DOHH2 (cell line): ENCODE measurements around the gene WBP4.

Source experiments
- H3F3A ChIP-seq: fragments of 200-600 bp; sonication (generic), shearing (Covaris generic); 2 replicates; pipeline ENCODE4 v1.6.0; 2016; ENCODE audit warnings: antibody characterized with exemption, mild to moderate bottlenecking; ENCODE audit not compliant: control insufficient read depth, insufficient read depth
- H3K27ac ChIP-seq: fragments of 200-600 bp; sonication (generic); 2 replicates; pipeline ENCODE4 v1.5.1; 2014; ENCODE audit warnings: low read depth, mild to moderate bottlenecking, low read length, moderate library complexity
- H3K27me3 ChIP-seq: fragments of 200-600 bp; sonication (generic); 2 replicates; pipeline ENCODE4 v1.6.1; 2014; ENCODE audit warnings: mild to moderate bottlenecking, low read length, mixed read lengths; ENCODE audit not compliant: control insufficient read depth
- H3K36me3 ChIP-seq: fragments of 200-600 bp; sonication (generic); 2 replicates; pipeline ENCODE4 v1.6.1; 2014; ENCODE audit warnings: mild to moderate bottlenecking, low read length, moderate library complexity, mixed read lengths; ENCODE audit not compliant: control insufficient read depth
- H3K4me1 ChIP-seq: fragments of 200-600 bp; sonication (generic); 2 replicates; pipeline ENCODE4 v1.6.1; 2014; ENCODE audit warnings: mild to moderate bottlenecking, low read length, mixed read lengths; ENCODE audit not compliant: control insufficient read depth
- H3K4me2 ChIP-seq: fragments of 200-600 bp; sonication (generic); 2 replicates; pipeline ENCODE4 v1.6.0; 2014; ENCODE audit warnings: mild to moderate bottlenecking, low read length, moderate library complexity
- H3K4me3 ChIP-seq: fragments of 200-600 bp; sonication (generic); 2 replicates; pipeline ENCODE4 v1.5.1; 2014; ENCODE audit warnings: mild to moderate bottlenecking, low read length, mixed read lengths
- H3K79me2 ChIP-seq: fragments of 200-600 bp; sonication (generic); 2 replicates; pipeline ENCODE4 v1.6.1; 2014; ENCODE audit warnings: mild to moderate bottlenecking, low read length, mixed read lengths; ENCODE audit not compliant: control insufficient read depth
- H3K9me2 ChIP-seq: fragments of 200-600 bp; sonication (generic); replicated peaks from 2 replicates; pipeline ENCODE4 v1.6.1; 2014; ENCODE audit warnings: mild to moderate bottlenecking, low read length, mixed read lengths; ENCODE audit not compliant: control insufficient read depth
- H3K9me3 ChIP-seq: fragments of 200-600 bp; sonication (generic); 2 replicates; pipeline ENCODE4 v1.6.1; 2014; ENCODE audit warnings: antibody characterized with exemption, low read length, mixed read lengths; ENCODE audit not compliant: control insufficient read depth, insufficient read depth
- H4K20me1 ChIP-seq: fragments of 200-600 bp; sonication (generic); 2 replicates; pipeline ENCODE4 v1.6.0; 2014; ENCODE audit warnings: low read depth, mild to moderate bottlenecking, antibody characterized with exemption, low read length, moderate library complexity; ENCODE audit not compliant: control insufficient read depth, insufficient read depth
- EZH2phosphoT487 ChIP-seq: fragments of 200-600 bp; sonication (generic); IDR thresholded peaks from 2 replicates; pipeline ENCODE4 v1.6.1; 2017; ENCODE audit warnings: borderline replicate concordance, mild to moderate bottlenecking, antibody characterized with exemption, low read length, moderate library complexity, mixed read lengths
- TF ChIP-seq, protein P1 (sequence below): fragments of 200-600 bp; sonication (generic); IDR thresholded peaks from one replicate; pipeline ENCODE4 v1.5.1; 2014; ENCODE audit warnings: antibody characterized with exemption, mild to moderate bottlenecking, low read depth, low read length; ENCODE audit not compliant: poor library complexity, severe bottlenecking

WBP4 gene

DNA sequence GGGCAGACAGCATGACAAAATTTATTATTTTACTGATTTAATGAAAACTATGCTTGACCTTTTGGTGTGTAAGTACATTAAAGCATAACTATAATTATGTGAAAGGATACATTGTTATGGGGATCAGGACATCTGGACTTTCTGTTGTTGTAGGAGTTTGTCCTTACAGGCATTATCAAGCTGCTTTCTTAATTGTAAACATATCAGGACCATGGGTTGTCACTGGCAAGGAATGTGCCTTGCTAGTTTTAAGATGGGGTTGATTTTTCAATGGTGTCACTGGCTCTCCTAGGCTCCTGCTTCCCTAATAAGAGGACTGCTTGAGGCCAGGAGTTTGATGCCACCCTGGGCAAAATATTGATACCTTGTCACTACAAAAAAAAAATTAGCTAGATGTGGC, 38.7 kb downstream of the WBP4 start:
- H3K27me3 ChIP-seq: no peaks in the 10 kb centered on the region
- no peak overlapping the region for H3K4me3 ChIP-seq
- no peak overlapping the region for H3K27ac ChIP-seq
- no peaks in the 10 kb centered on the region for H3F3A ChIP-seq
- H3K9me3 ChIP-seq: no peaks in the 10 kb centered on the region
- no peaks in the 10 kb centered on the region for H3K36me3 ChIP-seq
- no peak overlapping the region for H3K4me2 ChIP-seq
- no peaks in the 10 kb centered on the region for H3K79me2 ChIP-seq
- H3K4me1 ChIP-seq: no peaks in the 10 kb centered on the region
- no peaks in the 10 kb centered on the region for H4K20me1 ChIP-seq
- H3K9me2 ChIP-seq: no peaks in the 10 kb centered on the region
- TF ChIP-seq EZH2phosphoT487: no peak
- TF ChIP-seq, protein P1, sequence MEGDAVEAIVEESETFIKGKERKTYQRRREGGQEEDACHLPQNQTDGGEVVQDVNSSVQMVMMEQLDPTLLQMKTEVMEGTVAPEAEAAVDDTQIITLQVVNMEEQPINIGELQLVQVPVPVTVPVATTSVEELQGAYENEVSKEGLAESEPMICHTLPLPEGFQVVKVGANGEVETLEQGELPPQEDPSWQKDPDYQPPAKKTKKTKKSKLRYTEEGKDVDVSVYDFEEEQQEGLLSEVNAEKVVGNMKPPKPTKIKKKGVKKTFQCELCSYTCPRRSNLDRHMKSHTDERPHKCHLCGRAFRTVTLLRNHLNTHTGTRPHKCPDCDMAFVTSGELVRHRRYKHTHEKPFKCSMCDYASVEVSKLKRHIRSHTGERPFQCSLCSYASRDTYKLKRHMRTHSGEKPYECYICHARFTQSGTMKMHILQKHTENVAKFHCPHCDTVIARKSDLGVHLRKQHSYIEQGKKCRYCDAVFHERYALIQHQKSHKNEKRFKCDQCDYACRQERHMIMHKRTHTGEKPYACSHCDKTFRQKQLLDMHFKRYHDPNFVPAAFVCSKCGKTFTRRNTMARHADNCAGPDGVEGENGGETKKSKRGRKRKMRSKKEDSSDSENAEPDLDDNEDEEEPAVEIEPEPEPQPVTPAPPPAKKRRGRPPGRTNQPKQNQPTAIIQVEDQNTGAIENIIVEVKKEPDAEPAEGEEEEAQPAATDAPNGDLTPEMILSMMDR: no peak

- Histone ChIP-seq H4K20me1 (no peaks in the 10 kb centered on the region), H3K27ac (no peak overlapping the region), H3F3A (no peaks in the 10 kb centered on the region), H3K9me3 (0 out of 2 replicates have a peak, but pooled peaks cover 3% of the 10 kb centered on the region), H3K9me2 (no peaks in the 10 kb centered on the region), H3K4me3 (no peak overlapping the region), H3K27me3 (no peaks in the 10 kb centered on the region), H3K36me3 (no peaks in the 10 kb centered on the region), H3K4me1 (no peaks in the 10 kb centered on the region), H3K79me2 (no peaks in the 10 kb centered on the region), H3K4me2 (no peak overlapping the region)
- TF ChIP-seq EZH2phosphoT487: no peak
- TF ChIP-seq, protein P1: no peak
Observed at GRCh38 chr13:41107104-41107571, 45.8 kb downstream of the WBP4 start.

DNA sequence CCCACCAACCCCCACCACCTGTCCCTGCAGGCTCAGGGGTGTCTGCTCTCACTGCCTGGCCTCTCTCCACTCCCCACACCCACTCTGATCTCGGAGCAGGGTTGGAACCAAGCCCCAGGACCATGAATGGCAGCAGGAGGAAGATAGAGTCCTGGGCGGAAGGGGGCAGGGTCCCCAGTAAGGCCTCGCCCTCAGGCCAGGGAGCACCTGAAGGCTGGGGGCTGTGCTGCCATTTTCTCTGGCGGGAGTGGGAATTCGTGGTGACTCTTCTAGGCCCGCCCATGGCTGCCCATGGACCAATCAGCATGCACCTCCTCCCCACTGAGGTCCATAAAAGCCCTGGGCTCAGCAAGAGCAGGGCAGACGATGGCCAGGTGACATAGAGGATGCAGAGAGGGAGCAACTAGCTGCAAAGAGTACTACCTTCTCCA, 46.3 kb downstream of the WBP4 start:
- H3K79me2 ChIP-seq: no peaks in the 10 kb centered on the region
- H3K4me2 ChIP-seq: no peak overlapping the region
- no peaks in the 10 kb centered on the region for H3K4me1 ChIP-seq
- no peak overlapping the region for H3K4me3 ChIP-seq
- H3K27ac ChIP-seq: no peak overlapping the region
- H3K27me3 ChIP-seq: no peaks in the 10 kb centered on the region
- H3F3A ChIP-seq: no peaks in the 10 kb centered on the region
- 0 out of 2 replicates have a peak, but pooled peaks cover 3% of the 10 kb centered on the region for H3K9me3 ChIP-seq
- no peaks in the 10 kb centered on the region for H4K20me1 ChIP-seq
- no peaks in the 10 kb centered on the region for H3K36me3 ChIP-seq
- TF ChIP-seq EZH2phosphoT487: no peak
- no peaks in the 10 kb centered on the region for H3K9me2 ChIP-seq

- Histone ChIP-seq H3K9me2 (no peaks in the 10 kb centered on the region), H3K9me3 (0 out of 2 replicates have a peak, but pooled peaks cover 3% of the 10 kb centered on the region), H3K4me3 (no peak overlapping the region), H4K20me1 (no peaks in the 10 kb centered on the region), H3K27me3 (no peaks in the 10 kb centered on the region), H3K4me1 (no peaks in the 10 kb centered on the region), H3K36me3 (no peaks in the 10 kb centered on the region), H3F3A (no peaks in the 10 kb centered on the region), H3K27ac (no peak overlapping the region), H3K4me2 (no peak overlapping the region), H3K79me2 (no peaks in the 10 kb centered on the region)
- TF ChIP-seq, protein P1: no peak
- no peak for TF ChIP-seq EZH2phosphoT487
Observed at GRCh38 chr13:41111454-41111853, 50.1 kb downstream of the WBP4 start.
